GM18951 (cell line): ENCODE measurements around the gene DENND1A.
"Not testable (repeated sequence)": the region's sequence is repeated elsewhere in the genome, so short reads cannot be mapped to it uniquely, and the experiment has no call there.

Source experiments
- POLR2A ChIP-seq: IDR thresholded peaks from 4 replicates; pipeline ENCODE4 v1.6.1; 2011; ENCODE audit warnings: mild to moderate bottlenecking; ENCODE audit not compliant: insufficient read length, insufficient read depth; ENCODE audit errors: extremely low read depth
- in situ Hi-C: fragments of 300-500 bp; cut with MboI; formaldehyde crosslinking; loops from one replicate; pipeline ENCODE4 v1.12.0; 2022; ENCODE audit warnings: low sequenced_read_pairs, mixed read lengths, inconsistent platforms; ENCODE audit not compliant: unreplicated experiment

Gene DENND1A, protein sequence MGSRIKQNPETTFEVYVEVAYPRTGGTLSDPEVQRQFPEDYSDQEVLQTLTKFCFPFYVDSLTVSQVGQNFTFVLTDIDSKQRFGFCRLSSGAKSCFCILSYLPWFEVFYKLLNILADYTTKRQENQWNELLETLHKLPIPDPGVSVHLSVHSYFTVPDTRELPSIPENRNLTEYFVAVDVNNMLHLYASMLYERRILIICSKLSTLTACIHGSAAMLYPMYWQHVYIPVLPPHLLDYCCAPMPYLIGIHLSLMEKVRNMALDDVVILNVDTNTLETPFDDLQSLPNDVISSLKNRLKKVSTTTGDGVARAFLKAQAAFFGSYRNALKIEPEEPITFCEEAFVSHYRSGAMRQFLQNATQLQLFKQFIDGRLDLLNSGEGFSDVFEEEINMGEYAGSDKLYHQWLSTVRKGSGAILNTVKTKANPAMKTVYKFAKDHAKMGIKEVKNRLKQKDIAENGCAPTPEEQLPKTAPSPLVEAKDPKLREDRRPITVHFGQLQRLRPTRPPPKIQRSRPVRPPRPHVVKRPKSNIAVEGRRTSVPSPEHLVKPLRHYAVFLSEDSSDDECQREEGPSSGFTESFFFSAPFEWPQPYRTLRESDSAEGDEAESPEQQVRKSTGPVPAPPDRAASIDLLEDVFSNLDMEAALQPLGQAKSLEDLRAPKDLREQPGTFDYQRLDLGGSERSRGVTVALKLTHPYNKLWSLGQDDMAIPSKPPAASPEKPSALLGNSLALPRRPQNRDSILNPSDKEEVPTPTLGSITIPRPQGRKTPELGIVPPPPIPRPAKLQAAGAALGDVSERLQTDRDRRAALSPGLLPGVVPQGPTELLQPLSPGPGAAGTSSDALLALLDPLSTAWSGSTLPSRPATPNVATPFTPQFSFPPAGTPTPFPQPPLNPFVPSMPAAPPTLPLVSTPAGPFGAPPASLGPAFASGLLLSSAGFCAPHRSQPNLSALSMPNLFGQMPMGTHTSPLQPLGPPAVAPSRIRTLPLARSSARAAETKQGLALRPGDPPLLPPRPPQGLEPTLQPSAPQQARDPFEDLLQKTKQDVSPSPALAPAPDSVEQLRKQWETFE

DNA sequence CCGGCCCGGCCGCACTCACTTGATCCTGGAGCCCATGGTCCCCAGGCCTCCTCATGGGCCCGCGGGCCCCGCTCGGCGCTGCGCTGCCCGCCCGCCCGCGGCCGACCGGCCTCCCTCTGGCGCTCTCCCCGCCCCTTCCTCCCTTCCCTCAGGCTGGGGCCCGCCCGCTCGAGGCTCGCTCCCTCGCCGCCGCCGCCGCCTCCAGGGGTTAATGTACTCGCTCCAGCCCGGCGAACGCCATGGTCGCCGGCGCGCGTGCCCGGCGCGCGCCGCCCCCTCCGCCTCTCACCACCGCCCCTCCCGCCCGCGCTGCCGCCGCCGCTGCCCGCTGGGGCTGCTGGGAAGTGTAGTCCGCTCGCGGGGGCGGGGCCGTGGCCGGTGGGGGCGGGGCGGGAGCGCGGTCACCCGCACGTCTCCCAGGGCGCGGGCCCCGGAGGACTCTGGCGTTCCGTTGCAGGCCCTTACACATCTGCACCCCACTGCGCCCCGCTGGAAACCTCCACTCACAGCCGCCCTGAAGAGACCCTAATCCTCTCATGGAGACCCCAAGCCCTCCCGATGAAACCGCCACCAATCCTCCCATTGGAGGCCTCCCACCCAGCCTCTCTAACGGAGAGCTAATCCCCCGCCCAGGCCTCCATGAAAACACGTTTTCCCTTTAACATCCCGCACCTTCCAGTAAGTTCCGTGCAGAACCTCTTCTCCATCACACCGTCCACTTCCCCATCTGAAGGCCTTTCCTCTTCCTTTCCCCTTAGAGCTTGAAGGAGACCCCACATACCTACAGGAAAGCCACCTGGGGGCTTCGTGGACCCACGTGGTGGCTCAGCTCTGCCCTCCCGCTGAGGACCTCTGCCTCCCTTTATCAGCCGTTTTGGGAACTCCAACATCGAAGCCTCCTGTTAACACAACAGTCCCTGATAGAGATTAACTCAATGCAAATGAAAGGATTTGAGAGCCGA is at the start of gene DENND1A:
DENND1A (minus strand) TSS at position 257 of the 962 bp plus-strand sequence; CDS start at position 36, 221 bp downstream.
- in situ Hi-C loops, result no loop called here
- peak; percentile 69 for TF ChIP-seq POLR2A

DNA sequence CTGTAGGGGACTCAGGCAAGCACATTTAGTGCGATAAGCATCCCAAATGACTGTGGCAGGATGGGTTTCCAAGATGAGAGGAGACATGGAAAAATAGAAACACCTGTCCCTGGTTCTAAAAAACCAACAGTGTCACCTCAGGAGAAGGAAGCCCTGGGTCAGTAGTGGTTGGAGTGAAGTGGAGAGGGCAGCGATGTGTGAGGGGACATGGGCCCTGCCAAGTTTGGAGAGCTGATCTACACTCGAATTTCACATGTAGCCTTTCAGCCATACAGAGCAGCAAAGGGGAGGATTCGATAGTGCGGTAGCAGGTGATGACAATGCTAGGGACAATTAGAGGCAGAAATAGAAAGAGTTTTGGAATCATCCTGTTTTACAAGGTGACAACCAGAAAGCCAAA is 49.1 kb upstream of the DENND1A start:
- no peak for TF ChIP-seq POLR2A
- in situ Hi-C loops, result no loop called here

DNA sequence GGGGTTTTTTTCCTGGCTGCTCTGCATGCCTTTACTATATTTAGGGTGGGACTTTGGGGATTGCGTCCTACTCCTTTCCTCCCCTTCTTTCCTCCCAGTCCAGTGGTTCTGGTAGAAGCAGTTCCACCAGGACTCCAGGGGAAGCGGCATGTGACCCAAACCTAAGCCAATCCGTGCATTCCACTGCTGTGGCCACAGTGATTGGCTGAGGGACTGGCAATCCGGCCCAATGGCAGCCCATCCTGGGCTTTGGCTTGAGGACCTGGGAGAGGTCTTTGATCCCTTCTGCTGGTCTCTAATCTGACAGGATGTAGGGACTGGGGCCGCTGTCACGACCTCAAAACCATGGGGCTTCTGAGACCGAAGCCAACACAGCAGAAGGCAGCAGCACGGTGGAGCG is 46.7 kb upstream of the DENND1A start:
- in situ Hi-C loops, result not testable (repeated sequence)

DNA sequence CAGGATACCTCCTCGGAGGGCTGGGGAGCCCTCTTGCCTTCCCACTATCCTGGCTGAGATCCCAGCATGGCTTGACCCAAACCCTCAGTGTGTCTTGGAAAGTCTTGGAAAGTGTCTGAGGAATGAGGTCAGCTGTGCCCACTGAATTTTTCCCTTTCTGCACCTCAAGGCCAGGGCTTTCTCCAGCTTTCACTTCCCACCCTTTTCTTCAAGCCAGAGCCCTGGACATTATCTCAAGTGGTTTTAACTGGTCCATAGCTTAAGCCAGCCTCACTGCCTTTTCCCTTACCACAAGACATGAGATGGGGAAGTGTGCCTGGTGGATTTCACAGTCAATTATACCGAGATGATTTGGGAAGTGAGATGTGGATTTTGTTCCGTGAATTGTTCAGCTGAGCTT is 45.9 kb upstream of the DENND1A start:
- in situ Hi-C loops, result no loop called here
- TF ChIP-seq POLR2A, result no peak

DNA sequence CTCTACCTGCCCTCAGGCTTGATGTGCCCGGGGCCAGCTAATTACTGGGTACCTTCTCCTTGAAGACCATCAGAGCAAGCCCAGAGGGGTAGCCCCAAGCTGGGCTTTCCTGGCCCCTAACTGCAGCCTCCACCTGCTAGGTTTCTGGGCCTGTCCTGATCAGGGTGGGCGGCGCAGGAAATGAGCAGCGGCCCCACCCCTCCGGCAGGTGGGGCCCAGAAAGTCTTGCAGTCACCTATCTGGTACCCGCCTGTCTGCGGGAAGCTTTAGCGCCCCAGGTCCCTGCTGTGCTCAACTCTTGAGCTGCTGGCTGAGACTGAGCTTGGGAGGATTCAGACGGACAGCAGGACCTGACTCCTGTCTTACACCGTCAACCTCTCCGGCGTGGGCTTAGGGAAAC is 44.5 kb upstream of the DENND1A start:
- no peak for TF ChIP-seq POLR2A
- in situ Hi-C loops, result no loop called here

DNA sequence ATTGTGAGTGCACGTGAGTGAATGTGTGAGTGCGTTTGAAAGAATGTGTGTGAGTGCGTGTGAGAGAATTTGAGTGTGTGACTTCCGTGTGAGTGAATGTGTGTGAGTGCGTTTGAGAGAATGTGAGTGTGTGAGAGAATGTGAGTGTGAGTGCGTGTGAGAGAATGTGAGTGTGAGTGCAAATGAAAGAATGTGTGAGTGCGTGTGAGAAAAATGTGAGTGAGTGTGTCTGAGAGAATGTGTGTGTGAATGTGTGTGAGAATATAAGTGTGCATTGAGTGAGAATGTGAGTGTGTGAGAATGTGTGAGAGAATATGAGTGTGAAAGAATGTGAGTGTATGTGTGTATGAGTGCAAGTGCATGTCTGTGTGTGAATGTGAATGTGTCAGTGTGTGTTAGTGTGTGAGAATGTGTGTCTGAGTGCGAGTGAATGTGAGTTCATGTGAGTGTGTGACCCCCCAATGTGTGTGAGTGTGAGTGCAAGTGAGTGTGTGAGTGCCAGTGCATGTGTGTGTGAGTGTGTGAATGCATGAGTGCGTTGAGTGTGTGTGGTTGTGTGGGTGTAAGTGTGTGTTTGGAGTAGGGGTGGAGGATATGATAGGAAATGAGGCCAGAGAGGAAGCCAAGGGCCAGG is 43.8 kb upstream of the DENND1A start:
- in situ Hi-C loops, result no loop called here
- TF ChIP-seq POLR2A, result no peak

DNA sequence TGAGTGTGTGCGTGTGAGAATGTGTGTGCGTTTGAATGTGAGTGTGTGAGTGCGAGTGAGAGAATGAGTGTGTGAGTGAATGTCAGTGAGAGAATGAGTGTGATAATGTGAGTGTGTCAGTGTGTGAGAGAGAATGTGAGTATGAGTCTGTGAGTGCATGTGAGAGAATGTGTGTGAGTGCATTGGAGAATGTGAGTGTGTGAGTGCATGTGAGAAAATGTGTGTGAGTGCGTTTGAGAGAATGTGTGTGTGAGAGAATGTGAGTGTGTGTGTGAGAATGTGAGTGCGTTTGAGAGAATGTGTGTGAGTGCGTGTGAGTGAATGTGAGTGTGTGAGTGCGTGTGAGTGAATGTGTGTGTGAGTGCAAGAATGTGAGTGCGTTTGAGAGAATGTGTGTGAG is 42.7 kb upstream of the DENND1A start:
- no peak for TF ChIP-seq POLR2A
- in situ Hi-C loops, result no loop called here

DNA sequence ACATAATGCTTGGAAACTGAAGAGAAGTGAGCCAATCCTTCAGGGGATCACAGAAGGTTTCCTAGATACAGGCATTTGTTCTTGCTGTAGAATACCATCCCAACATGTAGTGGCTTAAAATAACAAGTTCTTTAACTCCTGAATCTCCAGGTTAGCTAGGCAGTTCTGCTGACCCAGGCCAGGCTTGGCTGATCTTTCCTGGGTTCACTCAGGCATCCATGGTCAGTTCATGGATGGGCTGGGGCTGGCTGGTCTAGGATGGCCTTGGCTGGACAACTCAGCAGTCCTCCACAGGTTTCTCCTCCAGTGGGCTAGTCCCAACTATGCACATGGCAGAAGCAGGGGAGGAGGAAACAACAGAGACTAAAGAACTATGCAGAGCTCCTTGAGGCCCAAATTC is 37.4 kb upstream of the DENND1A start:
- no peak for TF ChIP-seq POLR2A
- in situ Hi-C loops, result no loop called here

DNA sequence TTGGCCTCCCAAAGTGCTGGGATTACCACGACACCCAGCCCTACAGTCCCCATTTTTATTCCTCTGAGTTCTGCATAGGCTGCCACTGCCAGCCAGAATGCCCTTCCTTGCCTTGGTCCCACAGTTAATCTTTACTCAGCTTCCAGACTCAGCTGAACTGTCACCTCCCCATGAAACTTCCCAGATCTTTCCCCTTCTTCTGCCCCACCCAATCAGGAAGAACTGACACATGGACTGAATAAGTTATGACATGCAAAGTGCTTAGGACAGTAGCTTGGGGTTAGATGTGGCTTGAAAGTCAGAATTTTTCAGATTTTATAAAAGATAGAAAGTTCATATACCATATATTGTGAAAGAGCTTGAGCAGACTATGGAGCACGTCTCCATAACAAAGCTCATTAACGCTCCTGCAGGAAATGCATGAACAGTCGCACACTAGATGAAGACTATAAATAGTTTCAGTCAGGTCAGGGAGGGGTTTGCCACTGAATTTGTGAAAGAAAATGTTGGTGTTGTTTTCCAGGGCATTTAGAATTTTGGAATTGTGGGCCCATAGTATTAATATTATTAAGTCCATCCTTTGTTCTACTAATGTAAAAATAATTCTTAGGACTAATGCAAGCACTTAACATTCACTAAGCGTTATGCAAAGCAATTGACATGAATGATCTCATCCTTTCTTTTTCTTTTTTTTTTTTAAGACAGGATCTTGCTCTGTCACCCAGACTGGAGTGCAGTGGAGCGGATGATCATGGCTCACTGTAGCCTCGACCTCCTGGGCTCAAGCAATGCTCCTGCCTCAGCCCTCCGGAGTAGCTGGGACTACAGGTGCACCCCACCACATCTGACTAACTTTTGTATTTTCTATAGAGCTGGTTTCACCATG is 36.1 kb upstream of the DENND1A start:
- no peak for TF ChIP-seq POLR2A
- in situ Hi-C loops, result no loop called here

DNA sequence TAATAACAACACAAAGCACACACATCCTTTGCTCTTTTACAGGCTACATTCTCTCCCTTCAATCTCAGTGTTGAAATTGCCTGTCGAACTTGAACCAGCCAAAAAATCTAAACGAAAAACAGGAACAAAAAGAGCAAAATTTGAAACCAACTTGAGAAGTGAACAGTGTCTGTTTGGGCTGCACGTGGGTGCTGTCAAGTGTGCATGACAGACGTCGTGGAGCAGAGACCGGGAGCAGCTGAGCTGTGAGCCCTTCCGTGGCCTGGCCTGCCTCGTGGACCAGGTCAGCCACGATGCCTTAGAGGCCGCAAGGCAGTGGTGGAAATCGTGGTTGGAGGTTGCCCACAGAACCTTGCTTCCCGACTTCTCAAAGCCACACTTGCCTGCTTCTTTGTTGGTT is 34.8 kb upstream of the DENND1A start:
- in situ Hi-C loops, result no loop called here
- no peak for TF ChIP-seq POLR2A

DNA sequence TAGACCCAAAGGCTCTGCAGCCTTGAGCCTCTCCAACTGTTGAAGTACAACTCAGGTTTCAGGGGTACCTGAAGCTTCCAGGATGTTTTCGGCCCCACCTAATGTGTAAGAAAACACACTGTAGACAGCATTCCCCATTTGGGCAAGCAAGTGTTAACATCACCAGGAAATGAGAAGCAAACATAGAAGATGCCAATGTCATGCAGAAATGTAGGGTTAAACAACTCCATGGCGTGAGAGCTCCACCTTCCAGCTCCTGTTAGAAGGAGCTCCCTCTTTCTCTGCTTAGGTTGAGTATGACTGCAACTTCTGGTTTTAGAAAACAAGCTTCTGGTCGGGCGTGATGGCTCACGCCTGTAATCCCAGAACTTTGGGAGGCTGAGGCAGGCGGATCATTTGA is 31.0 kb upstream of the DENND1A start:
- in situ Hi-C loops, result no loop called here
- TF ChIP-seq POLR2A, result no peak
